HepG2 (cell line): ENCODE data around the gene HSD11B1. TPM values are rescaled to one million over a fixed set of nuclear protein-coding genes. Genes with fewer than 3 reads are reported as not detected.

Experiments used
- ATAC-seq: fragments of 200-7000 bp; cut with Tn5 transposase; 3 replicates; pipeline ENCODE4 v1.9.1; 2020; ENCODE audit warnings: mild to moderate bottlenecking, moderate library complexity
- BruUV-seq: library from RNA; stranded (reverse); fragments of 400-500 nt; replicated peaks from 2 replicates; lab custom pipeline; 2021; lab: Mats Ljungman, UMichigan
- CTCF ChIA-PET: fragments of 300-600 bp; formaldehyde crosslinking; extraction: SDS; loops from one replicate; lab custom pipeline; 2021; ENCODE audit warnings: low total read pairs, inconsistent platforms, low intra/inter-chr PET ratio; lab: Yijun Ruan, JAX
- POLR2A ChIA-PET: fragments of 350-600 bp; sonication (Branson Sonifier 250); formaldehyde crosslinking; loops from one replicate; lab custom pipeline; 2020; ENCODE audit warnings: antibody characterized with exemption, inconsistent platforms; lab: Yijun Ruan, JAX
- DNase-seq: peaks from one replicate; pipeline ENCODE4 v3.0.0-alpha.2; 2015; ENCODE audit warnings: low spot score
- FAIRE-seq: peaks from 3 replicates; lab custom pipeline; 2011; peaks lifted over from hg19 to GRCh38; lab: Jason Lieb, UNC
- H2AFZ ChIP-seq: one replicate; pipeline ENCODE4 v1.6.1; 2011; ENCODE audit warnings: low read length, inconsistent platforms
- H3K27ac ChIP-seq: fragments of 300-600 bp; 3 replicates; pipeline ENCODE4 v1.8.0; 2011; ENCODE audit warnings: mixed run types, mild to moderate bottlenecking, mixed read lengths, low read length, inconsistent platforms; ENCODE audit not compliant: insufficient read depth; ENCODE audit errors: extremely low read length
- H3K27me3 ChIP-seq, 2 experiments: fragments of 200-600 bp in 1 of 2; 2 replicates in 1 of 2; 3 replicates in 1 of 2; pipeline versions ENCODE4 v1.6.0 to v1.8.0; 2011; ENCODE audit warnings: low read length in 2 of 2, mild to moderate bottlenecking in 2 of 2, moderate library complexity in 2 of 2, inconsistent platforms in 1 of 2; ENCODE audit not compliant: insufficient read depth in 2 of 2, control insufficient read depth in 1 of 2
- H3K36me3 ChIP-seq, 2 experiments: fragments of 200-600 bp in 1 of 2; replicated peaks in 1 of 2; 2 replicates in 1 of 2; 3 replicates in 1 of 2; pipeline versions ENCODE4 v1.5.1 to v1.8.0; 2011; ENCODE audit warnings: low read length in 2 of 2, inconsistent platforms in 1 of 2; ENCODE audit not compliant: insufficient read depth in 2 of 2, control insufficient read depth in 1 of 2
- H3K4me1 ChIP-seq: 2 replicates; pipeline ENCODE4 v1.5.1; 2012; ENCODE audit warnings: low read length, inconsistent platforms; ENCODE audit not compliant: insufficient read depth
- H3K4me2 ChIP-seq: 2 replicates; pipeline ENCODE4 v1.6.0; 2011; ENCODE audit warnings: low read depth, low read length, inconsistent platforms
- H3K4me3 ChIP-seq, 3 experiments: fragments of 200-600 bp in 1 of 3; sonication (generic), shearing (Covaris generic) in 1 of 3; replicated peaks in 1 of 3; 2 replicates each; pipeline ENCODE4 v1.5.1; 2011 to 2016; ENCODE audit warnings: low read length in 3 of 3, inconsistent platforms in 2 of 3, low read depth in 2 of 3, mild to moderate bottlenecking in 2 of 3, control low read depth in 1 of 3, mixed read lengths in 1 of 3; ENCODE audit not compliant: insufficient read depth in 1 of 3
- H3K79me2 ChIP-seq: one replicate; pipeline ENCODE4 v1.6.1; 2011; ENCODE audit warnings: low read length, inconsistent platforms; ENCODE audit not compliant: insufficient read depth
- H3K9ac ChIP-seq: 2 replicates; pipeline ENCODE4 v1.6.0; 2011; ENCODE audit warnings: mild to moderate bottlenecking, low read depth, low read length, inconsistent platforms; ENCODE audit not compliant: insufficient read depth
- H3K9me3 ChIP-seq: 2 replicates; pipeline ENCODE4 v1.5.1; 2012; ENCODE audit warnings: mild to moderate bottlenecking, low read length
- H4K20me1 ChIP-seq: 2 replicates; pipeline ENCODE4 v1.6.0; 2011; ENCODE audit warnings: inconsistent platforms, mild to moderate bottlenecking, low read length, moderate library complexity; ENCODE audit not compliant: insufficient read depth
- ATRX ChIP-seq: sonication (generic); formaldehyde crosslinking; IDR thresholded peaks from 2 replicates; pipeline ENCODE4 v1.4.0; 2020; ENCODE audit warnings: missing genetic modification reagents, borderline replicate concordance
- BCL3 ChIP-seq: sonication (generic); formaldehyde crosslinking; IDR thresholded peaks from 2 replicates; pipeline ENCODE4 v1.5.1; 2020; ENCODE audit warnings: mild to moderate bottlenecking, missing genetic modification reagents, moderate library complexity
- HNF1A ChIP-seq, 2 experiments: sonication (generic) in 1 of 2; formaldehyde crosslinking in 1 of 2; IDR thresholded peaks; 2 replicates each; pipeline versions ENCODE4 v1.4.0 to v1.6.1; 2016 to 2020; ENCODE audit warnings: borderline replicate concordance in 1 of 2, low read depth in 1 of 2, mild to moderate bottlenecking in 1 of 2, missing genetic modification reagents in 1 of 2
- HOXA3 ChIP-seq: sonication (generic); formaldehyde crosslinking; IDR thresholded peaks from 2 replicates; pipeline ENCODE4 v1.5.0; 2020; ENCODE audit warnings: missing genetic modification reagents
- HOXD1 ChIP-seq: sonication (generic); formaldehyde crosslinking; IDR thresholded peaks from 2 replicates; pipeline ENCODE4 v1.5.0; 2020; ENCODE audit warnings: missing genetic modification reagents
- ISX ChIP-seq: sonication (generic); formaldehyde crosslinking; conservative IDR thresholded peaks from 2 replicates; pipeline ENCODE4 v1.5.0; 2020; ENCODE audit warnings: missing genetic modification reagents
- MED13 ChIP-seq: sonication (generic); formaldehyde crosslinking; IDR thresholded peaks from 2 replicates; pipeline ENCODE4 v1.5.0; 2020; ENCODE audit warnings: missing genetic modification reagents
- NFE2L2 ChIP-seq: fragments of 150-350 bp; IDR thresholded peaks from 2 replicates; pipeline ENCODE4 v1.6.1; 2014; ENCODE audit warnings: low read length
- PAX8 ChIP-seq: sonication (generic); formaldehyde crosslinking; IDR thresholded peaks from 2 replicates; pipeline ENCODE4 v1.8.0; 2022; ENCODE audit warnings: mild to moderate bottlenecking, missing genetic modification reagents, borderline replicate concordance
- RCOR2 ChIP-seq: IDR thresholded peaks from 2 replicates; pipeline ENCODE4 v1.6.1; 2016; ENCODE audit warnings: missing biosample characterization, missing genetic modification reagents
- ZFYVE20 ChIP-seq: sonication (generic); formaldehyde crosslinking; IDR thresholded peaks from 2 replicates; pipeline ENCODE4 v1.8.0; 2023; ENCODE audit warnings: low read depth, mild to moderate bottlenecking, moderate library complexity, missing genetic modification reagents, borderline replicate concordance
- ZKSCAN8 ChIP-seq: IDR thresholded peaks from 2 replicates; pipeline ENCODE4 v1.6.1; 2016; ENCODE audit warnings: borderline replicate concordance, missing genetic modification reagents, missing compliant biosample characterization
- ZNF138 ChIP-seq: sonication (generic); formaldehyde crosslinking; IDR thresholded peaks from 2 replicates; pipeline ENCODE4 v1.5.0; 2020; ENCODE audit warnings: mild to moderate bottlenecking, low read depth, missing genetic modification reagents
- ZNF775 ChIP-seq: sonication (generic); formaldehyde crosslinking; IDR thresholded peaks from 2 replicates; pipeline ENCODE4 v1.4.0; 2020; ENCODE audit warnings: missing genetic modification reagents, mild to moderate bottlenecking, moderate library complexity, borderline replicate concordance
- ZNF784 ChIP-seq: sonication (generic); formaldehyde crosslinking; IDR thresholded peaks from 2 replicates; pipeline ENCODE4 v1.5.1; 2020; ENCODE audit warnings: missing genetic modification reagents, mild to moderate bottlenecking, borderline replicate concordance
- ZSCAN20 ChIP-seq: sonication (generic); formaldehyde crosslinking; IDR thresholded peaks from 2 replicates; pipeline ENCODE4 v1.4.0; 2020; ENCODE audit warnings: missing genetic modification reagents, mild to moderate bottlenecking, borderline replicate concordance
- WGBS: methylation state at CpG from one replicate; pipeline ENCODE4 v1.1.6; 2017; ENCODE audit warnings: low lambda C conversion rate; 5-methylcytosine and 5-hydroxymethylcytosine counted together
- in situ Hi-C: cut with HindIII; loops from 2 replicates; pipeline ENCODE4 v1.10.0; 2017; ENCODE audit warnings: low pct_unique_long_range_greater_than_20kb; ENCODE audit not compliant: extremely low pct_ligation_motif_present
- intact Hi-C: fragments of 100-400 bp; cut with micrococcal nuclease; formaldehyde crosslinking; loops from one replicate; pipeline ENCODE4 v1.10.0; 2022; ENCODE audit not compliant: unreplicated experiment
- polyA plus RNA-seq, 8 experiments: library from polyadenylated mRNA; depleted of rRNA in 3 of 8; stranded (reverse) in 7 of 8; unstranded in 1 of 8; fragments of >200 nt; fragmentation: Illumina TruSeq in 4 of 8; extraction: Trizol in 4 of 8; gene quantifications; 2 replicates each; pipeline versions ENCODE4 v1.2.1 to v1.2.3, GENCODE V29; 2011 to 2016; ENCODE audit warnings: low read depth in 4 of 8, missing spikeins in 1 of 8, mixed read lengths in 1 of 8; ENCODE audit not compliant: insufficient read depth in 1 of 8
- total RNA-seq, 5 experiments: library from RNA; depleted of rRNA; stranded (reverse); fragments of >200 nt; fragmentation: Illumina TruSeq; extraction: Trizol; gene quantifications; 2 replicates each; pipeline ENCODE4 v1.2.3, GENCODE V29; 2016; ENCODE audit warnings: low read depth in 1 of 5

HSD11B1 gene
- total and polyA plus RNA-seq, 2 of the 13 experiments (the other 11 are each of a cell fraction or from before 2014, with no cell fraction given): not detected

GRCh38 chr1:209756615-209757445 lies 52.2 kb downstream of the HSD11B1 start:
- Histone ChIP-seq H3K4me1 (no peaks in the 10 kb centered on the region), H3K79me2 (no peaks in the 10 kb centered on the region), H4K20me1 (no peaks in the 10 kb centered on the region), H2AFZ (no peak overlapping the region), H3K9ac (no peak overlapping the region), H3K27ac (no peak overlapping the region), H3K4me2 (no peak overlapping the region), H3K4me3 (no peak overlapping the region), H3K36me3 (no peaks in the 10 kb centered on the region), H3K9me3 (no peaks in the 10 kb centered on the region)
- ATAC-seq: no peak
- ChIA-PET POLR2A (no interaction called here), CTCF (no interaction called here)
- intact Hi-C loops (no loop called here), in situ Hi-C loops (no loop called here)
- no peak for DNase-seq
- 13% methylated on average over 4 of the region's 5 CpGs for WGBS
- no peak for FAIRE-seq
- no TSS peak for BruUV-seq
- TF ChIP-seq ZNF784 (CRISPR knock-in tag): no peak
- no peak for TF ChIP-seq ATRX (CRISPR knock-in tag)
- no peak for TF ChIP-seq ZSCAN20 (CRISPR knock-in tag)
- TF ChIP-seq ZNF775 (CRISPR knock-in tag): no peak
- no peak for TF ChIP-seq ISX (CRISPR knock-in tag)
- no peak for TF ChIP-seq HNF1A (IDR thresholded peaks at IDR 0.05; ENCODE audit: low read depth)
- no peak for TF ChIP-seq HNF1A (CRISPR knock-in tag; IDR thresholded peaks at IDR 0.05; ENCODE audit: borderline replicate concordance)
- no peak for TF ChIP-seq ZKSCAN8 (CRISPR knock-in tag)
- TF ChIP-seq HOXD1 (CRISPR knock-in tag): no peak
- no peak for TF ChIP-seq BCL3
- no peak for TF ChIP-seq NFE2L2
- TF ChIP-seq MED13 (CRISPR knock-in tag): no peak
- no peak for TF ChIP-seq ZNF138 (CRISPR knock-in tag)
- no peak for TF ChIP-seq RCOR2
- no peak for TF ChIP-seq HOXA3 (CRISPR knock-in tag)
- TF ChIP-seq ZFYVE20 (CRISPR knock-in tag): no peak
- TF ChIP-seq PAX8 (CRISPR knock-in tag): no peak
- TF ChIP-seq, all 625 proteins: peak for 0
- no peaks in the 10 kb centered on the region; a peak in 1 of 5 replicates for H3K27me3 ChIP-seq
